Measurements from ENCODE around the gene PPP1CB. TPM values are rescaled to one million over a fixed set of nuclear protein-coding genes. Genes with fewer than 3 reads are reported as not detected.

Gene PPP1CB
- total RNA-seq, 2 donors from 2014 or later: 63.3 to 139 TPM

DNA sequence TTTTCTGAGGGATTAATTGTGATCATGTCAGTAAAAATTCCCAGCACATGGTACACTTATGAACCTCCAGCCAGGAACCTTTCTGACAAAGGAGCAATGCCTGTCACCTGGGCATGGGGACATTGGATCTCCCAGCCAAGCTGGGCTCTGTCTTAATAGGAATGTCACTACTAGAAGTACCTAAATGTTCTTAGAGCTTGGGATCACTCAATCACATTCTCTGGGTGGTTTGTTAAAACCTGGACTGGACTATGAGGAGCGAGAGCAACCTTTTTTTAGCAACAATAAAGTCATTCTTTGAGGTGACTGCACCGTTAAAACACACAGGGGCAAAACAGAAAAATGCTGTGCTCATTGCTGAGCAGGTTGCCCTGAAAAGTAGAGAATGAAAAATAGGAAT lies 6.4 kb upstream of the PPP1CB start:
- 62 to 63% methylated on average over 2 of the region's 2 CpGs for WGBS, 2 donors
- ATAC-seq: no peak
- no peak for DNase-seq
- TF ChIP-seq POLR2A (IDR thresholded peaks at IDR 0.05): no peak
- TF ChIP-seq, protein P1, sequence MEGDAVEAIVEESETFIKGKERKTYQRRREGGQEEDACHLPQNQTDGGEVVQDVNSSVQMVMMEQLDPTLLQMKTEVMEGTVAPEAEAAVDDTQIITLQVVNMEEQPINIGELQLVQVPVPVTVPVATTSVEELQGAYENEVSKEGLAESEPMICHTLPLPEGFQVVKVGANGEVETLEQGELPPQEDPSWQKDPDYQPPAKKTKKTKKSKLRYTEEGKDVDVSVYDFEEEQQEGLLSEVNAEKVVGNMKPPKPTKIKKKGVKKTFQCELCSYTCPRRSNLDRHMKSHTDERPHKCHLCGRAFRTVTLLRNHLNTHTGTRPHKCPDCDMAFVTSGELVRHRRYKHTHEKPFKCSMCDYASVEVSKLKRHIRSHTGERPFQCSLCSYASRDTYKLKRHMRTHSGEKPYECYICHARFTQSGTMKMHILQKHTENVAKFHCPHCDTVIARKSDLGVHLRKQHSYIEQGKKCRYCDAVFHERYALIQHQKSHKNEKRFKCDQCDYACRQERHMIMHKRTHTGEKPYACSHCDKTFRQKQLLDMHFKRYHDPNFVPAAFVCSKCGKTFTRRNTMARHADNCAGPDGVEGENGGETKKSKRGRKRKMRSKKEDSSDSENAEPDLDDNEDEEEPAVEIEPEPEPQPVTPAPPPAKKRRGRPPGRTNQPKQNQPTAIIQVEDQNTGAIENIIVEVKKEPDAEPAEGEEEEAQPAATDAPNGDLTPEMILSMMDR (IDR thresholded peaks at IDR 0.05): no peak
- Histone ChIP-seq H3K4me3 (no peak overlapping the region), H3K36me3 (replicated peaks in 1 of 2; ENCODE audit: insufficient read depth in 1 of 2, low read depth in 2 of 2) (no peaks in the 10 kb centered on the region), H3K27me3 (no peaks in the 10 kb centered on the region), H3K9me3 (no peaks in the 10 kb centered on the region), H3K4me1 (peaks cover 9% of the 10 kb centered on the region), H3K27ac (no peak overlapping the region)
- intact Hi-C loops (cut with DNase I): loop anchor here (10.0 kb wide), 1 partner anchor 140 kb away; no protein-coding TSS in a partner anchor

DNA sequence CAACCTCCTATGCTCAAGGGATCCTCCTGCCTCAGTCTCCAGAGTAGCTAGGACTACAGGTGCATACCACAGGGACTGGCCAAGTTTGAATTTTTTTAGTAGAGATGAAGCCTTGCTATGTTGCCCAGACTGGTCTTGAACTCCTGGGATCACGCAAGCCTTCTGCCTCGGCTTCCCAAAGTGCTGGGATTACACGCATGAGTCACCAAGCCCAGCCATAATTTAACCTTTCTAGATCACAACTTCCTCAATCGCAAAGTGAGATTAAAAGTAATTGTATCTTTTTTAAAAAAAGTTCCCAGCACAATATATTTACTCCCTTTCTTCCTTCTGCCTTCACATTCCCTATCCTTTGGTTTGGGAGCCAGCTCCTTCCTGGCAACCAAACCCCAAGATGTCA lies 5.8 kb upstream of the PPP1CB start:
- no peaks in the 10 kb centered on the region for H3K36me3 ChIP-seq (replicated peaks in 1 of 2; ENCODE audit: insufficient read depth in 1 of 2, low read depth in 2 of 2)
- H3K4me3 ChIP-seq: no peak overlapping the region
- TF ChIP-seq, protein P1 (IDR thresholded peaks at IDR 0.05): no peak
- TF ChIP-seq POLR2A (IDR thresholded peaks at IDR 0.05): no peak
- no peaks in the 10 kb centered on the region for H3K9me3 ChIP-seq
- WGBS, 2 donors: 84 to 88% methylated on average over 4 of the region's 4 CpGs
- intact Hi-C loops (cut with DNase I): loop anchor here (10.0 kb wide), 1 partner anchor 141 kb away; no protein-coding TSS in a partner anchor
- no peaks in the 10 kb centered on the region for H3K27me3 ChIP-seq
- DNase-seq (no peak), ATAC-seq (no peak)
- peaks cover 15% of the 10 kb centered on the region for H3K4me1 ChIP-seq
- H3K27ac ChIP-seq: no peak overlapping the region

DNA sequence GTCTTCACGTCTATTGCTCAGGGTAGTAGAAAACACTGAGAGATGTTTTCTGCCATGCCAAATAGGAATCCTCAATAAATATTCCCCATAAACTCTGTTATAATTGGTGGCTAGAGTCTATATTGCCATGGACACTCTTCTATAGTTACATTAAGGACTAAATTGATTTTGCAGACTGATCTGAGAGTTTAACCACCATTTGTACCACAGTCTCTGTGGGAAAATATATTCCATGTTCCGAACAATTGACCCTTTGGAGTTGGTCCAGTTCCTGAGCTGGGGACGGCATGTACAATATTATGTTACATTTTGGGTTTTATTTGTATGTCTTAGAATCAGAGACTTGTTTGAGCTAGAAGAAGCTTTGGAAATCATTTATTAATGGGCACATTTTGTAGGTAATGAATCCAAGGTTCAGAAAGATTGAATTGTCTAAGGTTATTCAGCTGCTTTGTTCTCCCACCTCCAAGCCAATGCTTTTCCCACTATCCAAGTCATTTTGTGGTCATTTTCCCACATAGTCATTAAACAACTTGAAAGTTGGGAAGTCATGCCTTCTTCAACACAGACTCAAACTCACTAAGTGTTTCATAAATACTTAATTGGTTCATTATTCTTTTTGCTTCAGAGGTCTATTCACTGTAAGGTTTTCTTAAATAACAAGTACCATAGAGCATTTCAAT lies 5.1 kb upstream of the PPP1CB start:
- WGBS, 2 donors: 75 to 82% methylated on average over 3 of the region's 3 CpGs
- no peak for DNase-seq
- peak overlapping the region in 1 of 4 donors; percentile 25 for H3K27ac ChIP-seq
- intact Hi-C loops (cut with DNase I): loop anchor here (10.0 kb wide), 1 partner anchor 142 kb away; no protein-coding TSS in a partner anchor
- no peak overlapping the region for H3K4me3 ChIP-seq
- no peaks in the 10 kb centered on the region for H3K9me3 ChIP-seq
- peaks cover 15% of the 10 kb centered on the region for H3K4me1 ChIP-seq
- H3K27me3 ChIP-seq: no peaks in the 10 kb centered on the region
- no peaks in the 10 kb centered on the region for H3K36me3 ChIP-seq (replicated peaks in 1 of 2; ENCODE audit: insufficient read depth in 1 of 2, low read depth in 2 of 2)
- TF ChIP-seq POLR2A (IDR thresholded peaks at IDR 0.05): no peak
- TF ChIP-seq, protein P1 (IDR thresholded peaks at IDR 0.05): no peak
- no peak for ATAC-seq

- Histone ChIP-seq H3K9me3 (no peaks in the 10 kb centered on the region), H3K4me1 (peaks cover 15% of the 10 kb centered on the region), H3K36me3 (replicated peaks in 1 of 2; ENCODE audit: insufficient read depth in 1 of 2, low read depth in 2 of 2) (no peaks in the 10 kb centered on the region), H3K27ac (peak overlapping the region in 2 of 4 donors; percentile 25 to 32), H3K27me3 (no peaks in the 10 kb centered on the region), H3K4me3 (no peak overlapping the region)
- TF ChIP-seq, protein P1 (IDR thresholded peaks at IDR 0.05): no peak
- no peak for TF ChIP-seq POLR2A (IDR thresholded peaks at IDR 0.05)
- intact Hi-C loops (cut with DNase I): loop anchor here (10.0 kb wide), 1 partner anchor 143 kb away; no protein-coding TSS in a partner anchor
- ATAC-seq (no peak), DNase-seq (no peak)
- 96 to 97% methylated on average over 1 of the region's 1 CpG for WGBS, 2 donors
Observed at GRCh38 chr2:28747714-28748113, 3.9 kb upstream of the PPP1CB start.
